ENCODE results near the gene SELE.

- TF ChIP-seq CTCF (IDR thresholded peaks at IDR 0.05): no peak
- no peak for TF ChIP-seq POLR2AphosphoS5 (IDR thresholded peaks at IDR 0.05)
- no peak for TF ChIP-seq POLR2A (IDR thresholded peaks at IDR 0.05; ENCODE audit: low read depth)
Measured at GRCh38 chr1:169692756-169693460, 41.0 kb downstream of the SELE start.

All from esophagus muscularis mucosa (tissue), 3 donors.